NCI-H82 treated with DMSO at 0.1 percent for 48 hours (cell line): ENCODE measurements around the gene ZNF772.
A peak's percentile ranks its signal among the peaks of the same experiment; 100 is the strongest.

Experiments used
- DNase-seq: peaks from one replicate; lab custom pipeline; 2025; ENCODE audit not compliant: unreplicated experiment; lab: John Stamatoyannopoulos, UW

Gene ZNF772

GRCh38 chr19:57435062-57435978, 42.0 kb downstream of the ZNF772 start, which contains the start of gene ZNF749:
Gene ZNF749 (plus strand): TSS chr19:57435325. CDS start chr19:57435579, 254 bp downstream.
- DNase-seq, result peak; percentile 98

- DNase-seq, result no peak
Observed at GRCh38 chr19:57434386-57435061, 42.8 kb downstream of the ZNF772 start.

GRCh38 chr19:57421037-57421436, 56.3 kb downstream of the ZNF772 start:
- DNase-seq, result no peak

- no peak for DNase-seq
Observed at GRCh38 chr19:57419439-57419838, 57.9 kb downstream of the ZNF772 start.
